ENCODE data around the gene PCNP.
A peak's percentile ranks its signal among the peaks of the same experiment; 100 is the strongest.
"Not testable (repeated sequence)": the region's sequence is repeated elsewhere in the genome, so short reads cannot be mapped to it uniquely, and the experiment has no call there.

PCNP gene

DNA sequence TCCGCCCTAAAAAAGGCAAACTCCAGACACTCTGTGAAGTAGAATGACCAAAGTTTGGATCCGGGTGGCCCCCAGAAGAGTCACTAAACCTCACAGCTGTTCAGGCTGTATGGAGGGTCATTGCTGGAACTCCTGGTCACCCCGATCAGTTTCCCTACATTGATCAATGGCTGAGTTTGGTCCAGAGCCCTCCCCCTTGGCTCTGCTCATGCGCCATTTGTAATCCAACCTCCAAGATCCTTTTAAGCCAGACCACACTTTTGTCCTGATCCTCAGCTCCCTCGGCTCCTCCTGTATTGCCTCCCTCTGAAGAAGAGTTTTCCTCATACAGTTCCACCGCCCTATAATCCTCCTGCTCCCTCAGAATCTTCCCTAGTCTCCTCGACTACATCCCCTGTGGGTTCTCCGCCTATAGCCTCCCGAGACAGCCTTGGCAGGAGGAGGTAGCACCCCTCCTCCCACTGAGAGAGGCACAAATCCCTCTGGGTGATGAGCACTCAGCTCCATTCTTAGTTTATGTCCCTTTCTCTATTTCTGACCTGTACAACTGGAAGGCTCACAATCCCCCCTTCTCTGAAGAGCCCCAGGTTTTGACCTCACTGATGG is 60.7 kb downstream of the PCNP start:
- no peak for DNase-seq

DNA sequence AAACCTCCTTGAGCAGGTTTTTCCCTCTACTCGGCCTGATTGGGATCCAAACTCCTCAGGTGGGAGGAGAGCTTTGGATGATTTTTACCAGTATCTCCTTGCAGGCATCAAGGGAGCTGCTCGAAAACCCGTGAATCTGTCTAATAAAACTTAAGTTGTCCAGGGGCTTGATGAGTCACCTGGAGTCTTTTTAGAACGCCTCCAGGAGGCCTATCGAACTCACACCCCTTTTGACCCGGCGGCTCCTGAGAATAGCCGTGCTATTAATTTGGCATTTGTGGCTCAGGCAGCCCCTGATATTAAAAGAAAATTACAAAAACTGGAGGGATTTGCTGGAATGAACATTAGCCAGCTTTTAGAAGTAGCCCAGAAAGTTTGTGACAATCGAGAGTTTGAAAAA is 61.4 kb downstream of the PCNP start:
- no peak for DNase-seq

DNA sequence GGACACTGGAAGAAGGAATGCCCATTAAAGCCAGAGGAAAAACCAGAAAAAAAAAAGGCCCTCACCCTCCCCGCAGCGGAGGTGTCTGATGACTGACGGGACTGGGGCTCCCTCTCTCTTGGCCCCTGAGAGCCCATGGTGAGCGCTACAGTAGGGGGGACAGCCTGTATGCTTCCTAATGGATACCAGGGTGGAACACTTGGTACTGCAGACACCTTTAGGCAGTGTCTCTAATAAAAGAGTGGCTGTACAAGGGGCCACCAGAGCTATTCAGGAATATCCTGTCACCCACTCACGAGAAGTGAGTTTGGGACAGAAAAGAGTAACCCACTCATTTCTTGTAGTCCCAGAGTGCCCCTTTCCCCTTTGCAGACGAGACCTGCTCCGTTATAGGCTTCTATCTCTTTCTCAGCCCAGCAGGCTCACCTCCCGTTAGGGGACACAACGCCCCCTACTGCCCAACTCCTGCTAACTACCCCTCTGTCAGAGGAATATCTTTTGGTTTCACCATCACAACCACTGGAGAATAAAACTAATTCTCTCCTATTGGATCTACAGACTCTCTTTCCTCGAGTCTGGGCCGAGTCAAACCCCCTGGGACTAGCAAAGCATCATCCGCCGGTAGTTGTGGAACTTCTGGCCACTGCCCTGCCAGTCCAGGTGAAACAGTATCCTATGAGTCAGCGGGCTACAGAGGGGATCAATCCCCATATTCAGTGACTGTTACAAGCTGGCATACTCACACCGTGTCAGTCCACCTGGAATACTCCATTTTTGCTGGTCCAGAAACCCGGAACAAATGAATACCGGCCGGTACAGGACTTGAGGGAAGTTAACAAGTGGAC is 62.2 kb downstream of the PCNP start:
- peak; percentile 15 for DNase-seq

DNA sequence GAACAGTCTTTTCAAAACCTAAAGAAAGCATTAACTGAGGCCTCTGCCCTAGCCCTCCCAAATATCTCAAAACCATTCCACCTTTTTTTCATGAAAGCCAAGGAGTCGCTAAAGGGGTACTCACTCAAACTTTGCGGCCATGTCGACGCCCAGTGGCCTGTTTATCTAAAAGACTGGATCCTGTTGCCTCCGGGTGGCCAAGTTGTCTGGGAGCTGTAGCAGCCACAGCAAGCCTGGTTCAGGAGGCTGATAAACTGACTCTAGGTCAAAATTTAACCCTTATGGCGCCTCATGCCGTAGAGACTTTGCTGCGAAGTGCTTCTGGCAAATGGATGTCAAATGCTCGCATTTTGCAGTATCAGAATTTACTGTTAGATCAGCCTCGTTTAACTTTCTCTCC is 63.5 kb downstream of the PCNP start:
- DNase-seq: no peak

DNA sequence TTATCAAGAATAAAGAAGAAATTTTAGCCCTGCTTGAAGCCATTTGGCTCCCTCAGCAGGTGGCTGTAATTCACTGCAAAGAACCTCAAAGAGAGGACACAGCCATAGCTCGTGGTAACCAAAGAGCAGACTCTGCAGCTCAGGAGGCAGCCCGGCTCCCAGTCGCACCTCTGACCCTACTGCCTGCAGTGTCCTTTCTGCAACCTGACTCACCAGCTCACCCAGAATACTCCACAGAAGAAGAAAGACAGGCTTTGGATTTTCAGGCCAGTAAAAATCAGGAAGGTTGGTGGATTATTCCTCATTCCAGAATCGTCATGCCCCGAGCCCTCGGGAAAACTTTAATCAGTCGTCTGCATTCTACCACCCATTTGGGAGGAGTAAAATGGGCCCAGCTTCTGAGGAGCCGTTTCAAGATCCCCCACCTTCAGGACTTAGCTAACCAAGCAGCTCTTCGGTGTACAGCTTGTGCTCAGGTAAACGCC is 64.3 kb downstream of the PCNP start:
- no peak for DNase-seq

DNA sequence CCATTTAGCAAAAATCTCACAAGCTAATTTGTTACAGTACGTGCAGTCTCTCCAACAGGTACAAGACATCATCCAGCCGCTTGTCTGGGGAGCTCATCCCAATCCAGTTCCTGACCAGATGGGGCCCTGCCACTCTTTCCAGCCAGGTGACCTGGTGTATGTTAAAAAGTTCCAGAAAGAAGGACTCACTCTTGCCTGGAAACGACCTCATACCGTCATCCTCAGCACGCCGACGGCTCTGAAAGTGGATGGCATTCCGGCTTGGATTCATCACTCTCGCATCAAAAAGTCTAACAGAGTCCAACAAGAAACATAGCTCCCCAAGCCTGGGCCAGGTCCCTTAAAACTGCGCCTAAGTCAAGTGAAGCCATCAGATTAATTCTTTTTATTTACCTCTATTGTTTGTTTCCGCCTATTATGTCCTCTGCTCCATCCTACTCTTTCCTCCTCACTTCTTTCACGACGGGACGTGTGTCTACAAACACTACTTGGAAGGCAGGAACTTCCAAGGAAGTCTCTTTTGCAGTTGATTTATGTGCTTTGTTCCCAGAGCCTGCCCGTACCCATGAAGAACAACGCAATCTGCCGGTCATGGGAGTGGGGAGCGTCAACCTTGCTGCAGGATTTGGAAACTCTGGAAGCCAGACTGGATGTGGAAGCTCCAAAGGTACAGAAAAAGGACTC is 65.4 kb downstream of the PCNP start:
- no peak for DNase-seq

DNA sequence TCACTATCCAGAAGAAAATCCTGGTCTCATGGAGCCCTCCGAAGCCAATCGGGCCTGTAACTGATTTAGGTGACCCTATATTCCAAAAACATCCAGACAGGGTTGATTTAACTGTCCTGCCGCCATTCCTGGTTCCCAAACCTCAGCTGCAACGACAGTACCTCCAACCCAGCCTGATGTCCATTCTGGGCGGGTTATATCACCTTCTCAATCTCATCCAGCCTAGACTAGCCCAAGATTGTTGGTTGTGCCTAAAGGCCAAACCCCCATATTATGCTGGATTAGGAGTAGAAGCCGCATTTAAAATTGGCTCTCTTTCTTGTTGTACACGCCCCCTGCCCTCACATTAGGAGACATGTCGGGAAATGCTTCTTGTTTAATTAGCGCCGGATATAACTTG is 66.3 kb downstream of the PCNP start:
- no peak for DNase-seq

DNA sequence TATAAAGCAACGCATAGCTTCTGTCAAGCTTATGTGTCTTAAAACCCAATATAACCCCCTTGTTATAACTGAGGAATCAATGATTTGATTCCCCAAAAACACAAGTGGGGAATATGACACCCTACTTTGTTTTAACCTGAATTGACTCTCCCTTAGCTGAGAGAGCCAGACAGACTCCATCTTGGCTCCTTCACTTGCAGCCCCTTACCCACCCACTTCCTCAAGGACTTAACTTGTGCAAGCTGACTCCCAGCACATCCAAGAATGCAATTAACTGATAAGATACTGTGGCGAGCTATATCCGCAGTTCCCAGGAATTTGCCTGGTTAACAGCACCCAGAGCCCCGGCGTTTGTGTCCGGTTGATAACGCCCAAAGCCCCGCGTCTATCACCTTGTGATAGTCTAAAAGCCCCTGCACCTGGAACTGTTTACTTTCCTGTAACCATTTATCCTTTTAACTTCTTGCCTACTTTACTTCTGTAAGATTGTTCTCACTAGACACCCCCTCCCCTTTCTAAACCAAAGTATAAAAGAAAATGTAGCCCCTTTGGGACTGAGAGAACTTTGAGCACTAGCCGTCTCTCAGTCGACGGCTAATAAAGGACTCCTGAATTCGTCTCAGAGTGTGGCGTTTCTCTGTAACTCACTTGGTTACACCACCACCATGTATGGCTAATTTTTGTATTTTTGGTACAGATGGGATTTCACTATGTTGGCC is 67.6 kb downstream of the PCNP start:
- not testable (repeated sequence) for DNase-seq

DNA sequence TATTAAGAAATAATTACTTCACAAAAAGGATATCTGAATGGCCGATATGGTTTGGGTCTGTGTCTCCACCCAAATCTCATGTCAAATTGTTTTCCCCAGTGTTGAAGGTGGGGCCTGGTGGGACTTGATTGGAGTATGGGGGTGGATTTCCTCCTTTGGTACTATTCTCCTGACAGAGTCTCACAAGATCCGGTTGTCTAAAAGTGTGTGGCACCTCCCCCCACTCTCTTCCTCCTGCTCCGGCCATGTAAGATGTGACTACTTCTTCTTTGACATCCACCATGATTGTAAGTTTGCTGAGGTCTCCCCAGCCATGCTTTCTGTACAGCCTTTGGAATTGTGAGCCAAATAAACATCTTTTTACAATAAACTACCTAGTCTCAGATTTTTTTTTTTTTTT is 68.5 kb downstream of the PCNP start:
- no peak for DNase-seq

DNA sequence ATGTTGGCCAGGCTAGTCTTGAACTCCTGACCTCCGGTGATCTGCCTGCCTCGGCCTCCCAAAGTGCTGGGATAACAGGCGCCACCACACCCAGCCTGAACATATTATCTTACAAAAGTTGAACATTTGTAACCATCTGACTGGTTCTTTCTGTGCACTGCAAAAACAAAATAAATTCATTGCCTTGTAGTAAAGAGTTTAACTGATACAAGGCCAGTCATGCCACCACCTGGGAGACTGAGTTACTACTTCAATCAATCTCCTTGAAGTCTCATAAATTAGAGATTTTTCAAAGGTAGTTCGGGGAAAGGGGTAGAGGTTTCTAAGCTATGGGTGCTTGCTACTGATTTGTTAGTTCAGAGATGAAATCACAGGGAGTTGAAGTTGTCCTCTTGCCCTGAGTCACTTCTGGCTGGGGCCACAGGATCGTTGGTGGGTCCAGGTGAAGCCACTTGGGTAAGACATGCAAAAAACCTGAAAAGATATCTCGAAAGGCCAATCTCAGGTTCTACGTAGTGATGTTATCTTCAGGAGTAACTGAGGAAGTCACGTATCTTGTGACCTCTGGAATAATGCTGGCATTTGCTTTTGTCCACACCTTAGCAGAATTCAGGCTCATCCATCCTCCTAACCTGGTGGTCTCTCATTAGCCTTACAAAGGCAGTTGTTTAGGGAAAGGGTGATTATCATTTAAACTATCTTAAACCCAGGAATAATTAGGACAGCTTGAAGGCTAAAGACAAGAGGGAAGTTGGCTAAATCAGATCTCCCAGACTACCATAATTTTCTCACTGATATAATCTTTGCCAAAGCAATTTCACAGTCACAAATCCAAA is 69.2 kb downstream of the PCNP start:
- DNase-seq: no peak
